ENCODE measurements around the gene THEM4.
"Not testable (repeated sequence)": the region's sequence is repeated elsewhere in the genome, so short reads cannot be mapped to it uniquely, and the experiment has no call there.

DNA sequence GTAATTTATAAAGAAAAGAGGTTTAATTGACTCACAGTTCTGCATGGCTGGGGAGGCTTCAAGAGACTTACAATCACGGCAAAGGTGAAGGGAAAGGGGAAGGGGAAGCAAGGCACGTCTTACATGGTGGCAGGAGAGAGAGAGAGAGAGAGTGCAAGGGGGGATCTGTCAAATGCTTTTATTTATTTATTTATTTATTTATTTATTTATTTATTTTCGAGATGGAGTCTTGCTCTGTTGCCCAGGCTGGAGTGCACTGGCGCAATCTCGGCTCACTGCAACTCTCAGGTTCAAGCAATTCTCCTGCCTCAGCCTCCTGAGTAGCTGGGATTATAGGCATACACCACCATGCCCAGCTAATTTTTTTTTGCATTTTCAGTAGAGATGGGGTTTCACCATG lies 26.4 kb downstream of the THEM4 start:
- TF ChIP-seq, protein P1, sequence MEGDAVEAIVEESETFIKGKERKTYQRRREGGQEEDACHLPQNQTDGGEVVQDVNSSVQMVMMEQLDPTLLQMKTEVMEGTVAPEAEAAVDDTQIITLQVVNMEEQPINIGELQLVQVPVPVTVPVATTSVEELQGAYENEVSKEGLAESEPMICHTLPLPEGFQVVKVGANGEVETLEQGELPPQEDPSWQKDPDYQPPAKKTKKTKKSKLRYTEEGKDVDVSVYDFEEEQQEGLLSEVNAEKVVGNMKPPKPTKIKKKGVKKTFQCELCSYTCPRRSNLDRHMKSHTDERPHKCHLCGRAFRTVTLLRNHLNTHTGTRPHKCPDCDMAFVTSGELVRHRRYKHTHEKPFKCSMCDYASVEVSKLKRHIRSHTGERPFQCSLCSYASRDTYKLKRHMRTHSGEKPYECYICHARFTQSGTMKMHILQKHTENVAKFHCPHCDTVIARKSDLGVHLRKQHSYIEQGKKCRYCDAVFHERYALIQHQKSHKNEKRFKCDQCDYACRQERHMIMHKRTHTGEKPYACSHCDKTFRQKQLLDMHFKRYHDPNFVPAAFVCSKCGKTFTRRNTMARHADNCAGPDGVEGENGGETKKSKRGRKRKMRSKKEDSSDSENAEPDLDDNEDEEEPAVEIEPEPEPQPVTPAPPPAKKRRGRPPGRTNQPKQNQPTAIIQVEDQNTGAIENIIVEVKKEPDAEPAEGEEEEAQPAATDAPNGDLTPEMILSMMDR (IDR thresholded peaks at IDR 0.05 in 8 of 11, conservative IDR thresholded peaks at IDR 0.05 in 3 of 11) = not testable (repeated sequence)
- TF ChIP-seq POLR2AphosphoS5, POLR2A (IDR thresholded peaks at IDR 0.05): not testable (repeated sequence)
